Measurements from ENCODE around the gene FGF22.

The FGF22 gene

GRCh38 chr19:644789-645188 is 5.1 kb downstream of the FGF22 start:
- no peak for DNase-seq

- no peak for DNase-seq
Observed at GRCh38 chr19:645912-646778, 6.5 kb downstream of the FGF22 start.

- DNase-seq: no peak
Observed at GRCh38 chr19:646779-647565, 7.3 kb downstream of the FGF22 start.

- DNase-seq: no peak
Observed at GRCh38 chr19:647566-648284, 8.0 kb downstream of the FGF22 start.

GRCh38 chr19:648305-648704 is 8.6 kb downstream of the FGF22 start:
- DNase-seq: no peak

- DNase-seq: no peak
Observed at GRCh38 chr19:648904-649801, 9.5 kb downstream of the FGF22 start.

- DNase-seq: no peak
Observed at GRCh38 chr19:650121-650520, 10.4 kb downstream of the FGF22 start.

- DNase-seq: no peak
Observed at GRCh38 chr19:651114-651818, 11.6 kb downstream of the FGF22 start.

- DNase-seq: no peak
Observed at GRCh38 chr19:651991-652390, 12.3 kb downstream of the FGF22 start.

GRCh38 chr19:652467-653389 is 13.0 kb downstream of the FGF22 start:
- DNase-seq: no peak

- DNase-seq: no peak
Observed at GRCh38 chr19:653425-653824, 13.7 kb downstream of the FGF22 start.

- DNase-seq: no peak
Observed at GRCh38 chr19:655691-656090, 16.0 kb downstream of the FGF22 start.

- no peak for DNase-seq
Observed at GRCh38 chr19:656751-657559, 17.3 kb downstream of the FGF22 start.

- DNase-seq: no peak
Observed at GRCh38 chr19:657611-658010, 17.9 kb downstream of the FGF22 start.

GRCh38 chr19:658059-658839 is 18.6 kb downstream of the FGF22 start:
- no peak for DNase-seq

- DNase-seq: no peak
Observed at GRCh38 chr19:658916-659839, 19.5 kb downstream of the FGF22 start.

- DNase-seq: no peak
Observed at GRCh38 chr19:660793-661426, 21.2 kb downstream of the FGF22 start.

All from activated naive CD4-positive, alpha-beta T cell (primary cell).